ENCODE data around the gene CMSS1. TPM values are rescaled to one million over a fixed set of nuclear protein-coding genes. Genes with fewer than 3 reads are reported as not detected.

The CMSS1 gene
- total and polyA plus RNA-seq, 12 donors, result 16.2 to 75.6 (median 33.0) TPM

- Histone ChIP-seq H3K4me3 (no peak overlapping the region), H3K27me3 (no peaks in the 10 kb centered on the region), H3K4me1 (replicated peaks in 1 of 2) (peaks cover 5 to 13% of the 10 kb centered on the region in 2 donors), H3K27ac (peak overlapping the region in 1 of 5 donors; percentile 3), H3K36me3 (replicated peaks in 1 of 2) (no peaks in the 10 kb centered on the region), H3K9me3 (replicated peaks in 1 of 3) (no peaks in the 10 kb centered on the region)
- DNase-seq, result no peak
- intact Hi-C loops (cut with DNase I), result no loop called here
- TF ChIP-seq POLR2A (IDR thresholded peaks at IDR 0.05) (no peak), CTCF (IDR thresholded peaks at IDR 0.05) (no peak)
- WGBS, 4 donors, result 75 to 100% (median 97%) methylated on average over 2 of the region's 2 CpGs
Measured at GRCh38 chr3:100005665-100006393, 188.2 kb downstream of the CMSS1 start.

- Histone ChIP-seq H3K36me3 (replicated peaks in 1 of 2) (no peaks in the 10 kb centered on the region), H3K9me3 (replicated peaks in 1 of 3) (no peaks in the 10 kb centered on the region), H3K4me3 (no peak overlapping the region), H3K27ac (peak overlapping the region in 1 of 5 donors; percentile 3), H3K4me1 (replicated peaks in 1 of 2) (peaks cover 5 to 13% of the 10 kb centered on the region in 2 donors), H3K27me3 (no peaks in the 10 kb centered on the region)
- intact Hi-C loops (cut with DNase I), result no loop called here
- WGBS, 4 donors, result 50 to 67% (median 62%) methylated on average over 2 of the region's 2 CpGs
- peak in 2 of 6 experiments; percentile 17 to 19 for TF ChIP-seq CTCF (IDR thresholded peaks at IDR 0.05)
- TF ChIP-seq POLR2A (IDR thresholded peaks at IDR 0.05), result no peak
- DNase-seq, result no peak
Measured at GRCh38 chr3:100006570-100007271, 189.1 kb downstream of the CMSS1 start.

GRCh38 chr3:100007313-100007712 lies 189.7 kb downstream of the CMSS1 start:
- TF ChIP-seq POLR2A (IDR thresholded peaks at IDR 0.05) (no peak), CTCF (IDR thresholded peaks at IDR 0.05) (no peak)
- no peak for DNase-seq
- intact Hi-C loops (cut with DNase I), result no loop called here
- 88 to 95% (median 93%) methylated on average over 3 of the region's 3 CpGs for WGBS, 4 donors
- H3K9me3 ChIP-seq (replicated peaks in 1 of 3), result no peaks in the 10 kb centered on the region
- no peak overlapping the region for H3K4me3 ChIP-seq
- H3K27ac ChIP-seq, result no peak overlapping the region
- H3K27me3 ChIP-seq, result no peaks in the 10 kb centered on the region
- peaks cover 5 to 13% of the 10 kb centered on the region in 2 donors for H3K4me1 ChIP-seq (replicated peaks in 1 of 2)
- H3K36me3 ChIP-seq (replicated peaks in 1 of 2), result no peaks in the 10 kb centered on the region

GRCh38 chr3:100008081-100008698 lies 190.5 kb downstream of the CMSS1 start:
- TF ChIP-seq POLR2A (IDR thresholded peaks at IDR 0.05) (no peak), CTCF (IDR thresholded peaks at IDR 0.05) (no peak)
- Histone ChIP-seq H3K27ac (no peak overlapping the region), H3K4me3 (no peak overlapping the region), H3K9me3 (replicated peaks in 1 of 3) (no peaks in the 10 kb centered on the region), H3K36me3 (replicated peaks in 1 of 2) (no peaks in the 10 kb centered on the region), H3K27me3 (no peaks in the 10 kb centered on the region), H3K4me1 (replicated peaks in 1 of 2) (peaks cover 5 to 13% of the 10 kb centered on the region in 2 donors)
- DNase-seq, result no peak
- intact Hi-C loops (cut with DNase I), result no loop called here

Data from adrenal gland (tissue), 12 donors.